ENCODE results near the gene GTPBP10. TPM values are rescaled to one million over a fixed set of nuclear protein-coding genes. Genes with fewer than 3 reads are reported as not detected.

Gene GTPBP10
- total RNA-seq, 1 experiment from 2014 or later = 23.3 TPM

DNA sequence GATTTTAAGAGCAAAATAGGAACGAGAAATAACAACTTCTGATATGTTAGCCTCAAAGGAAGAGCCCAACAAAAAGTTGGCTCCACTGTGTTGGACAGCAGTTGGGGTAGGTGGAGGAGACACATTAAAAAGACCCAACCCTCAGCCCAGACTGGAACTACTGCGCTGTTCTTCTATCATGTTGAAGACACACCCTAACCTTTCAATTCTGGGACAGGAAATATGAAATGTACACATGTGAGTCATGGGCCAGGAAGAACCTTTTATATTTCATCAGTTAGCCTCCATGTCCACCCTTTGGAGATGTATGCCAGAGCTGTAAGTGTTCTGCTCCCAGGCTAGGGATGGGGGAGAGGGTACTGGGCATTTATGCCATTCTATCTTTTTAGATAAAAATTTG lies 78.9 kb downstream of the GTPBP10 start:
- Mint-ChIP-seq H3K27ac (no peak overlapping the region), H3K4me1 (peaks cover 0 to 2% of the 10 kb centered on the region in 2 experiments; a peak in 2 of 4 replicates), H3K27me3 (ENCODE audit: low read depth) (no peaks in the 10 kb centered on the region), H3K36me3 (ENCODE audit: insufficient read depth in 1 of 3, low read depth in 3 of 3) (peaks cover 5 to 13% (median 7%) of the 10 kb centered on the region in 3 experiments; a peak in 6 of 7 replicates), H3K4me3 (no peak overlapping the region), H3K9me3 (peaks cover 5 to 13% of the 10 kb centered on the region in 2 experiments; a peak in 4 of 5 replicates)
- no peaks in the 10 kb centered on the region for H3K79me2 ChIP-seq (ENCODE audit: insufficient read depth, low read length)
- H2BK120ac ChIP-seq (ENCODE audit: low read depth, low read length, poor library complexity, severe bottlenecking) = no peak overlapping the region
- H2AFZ ChIP-seq (ENCODE audit: low read length) = no peak overlapping the region
- no peaks in the 10 kb centered on the region for H3K27me3 ChIP-seq (ENCODE audit: insufficient read depth, low read length)
- H3K27ac ChIP-seq (ENCODE audit: insufficient read length, low read depth, low read length) = no peak overlapping the region
- H3K14ac ChIP-seq (ENCODE audit: insufficient read depth, low read length) = no peak overlapping the region
- no peak overlapping the region for H3K56ac ChIP-seq (ENCODE audit: insufficient read length, low read depth, low read length)
- H3K18ac ChIP-seq (ENCODE audit: insufficient read length, low read depth, low read length) = no peak overlapping the region
- no peak overlapping the region for H4K91ac ChIP-seq (ENCODE audit: insufficient read length, low read depth, low read length)
- no peak overlapping the region for H2AK5ac ChIP-seq (ENCODE audit: insufficient read length, low read length)
- H3T11ph ChIP-seq (ENCODE audit: low read length) = no peak overlapping the region
- H3K79me1 ChIP-seq (ENCODE audit: insufficient read depth, low read depth, low read length, poor library complexity, severe bottlenecking) = no peaks in the 10 kb centered on the region
- no peak overlapping the region for H3K4ac ChIP-seq (ENCODE audit: low read depth, low read length)
- no peak overlapping the region for H3K4me2 ChIP-seq (ENCODE audit: insufficient read depth, insufficient read length, low read length)
- H3K9ac ChIP-seq (ENCODE audit: extremely low read depth, insufficient read length, low read length) = no peak overlapping the region
- H3K23me2 ChIP-seq (ENCODE audit: insufficient read length, low read depth, low read length, poor library complexity, severe bottlenecking) = no peaks in the 10 kb centered on the region
- no peak overlapping the region for H2BK15ac ChIP-seq (ENCODE audit: low read depth, low read length)
- DNase-seq = no peak
- no peak overlapping the region for H3K23ac ChIP-seq (ENCODE audit: insufficient read length, low read depth, low read length)
- no CpG with 5 or more reads among the region's 2 CpGs for WGBS (ENCODE audit: extremely low coverage, insufficient read length, low lambda C conversion rate)
- H3K9me3 ChIP-seq (ENCODE audit: control insufficient read depth, low read depth, low read length) = peaks cover 4% of the 10 kb centered on the region
- H4K8ac ChIP-seq (replicated peaks; ENCODE audit: insufficient read length, low read depth, low read length) = no peak overlapping the region
- no peak overlapping the region for H4K5ac ChIP-seq (ENCODE audit: insufficient read length, low read depth, low read length)
- no peak overlapping the region for H2BK12ac ChIP-seq (ENCODE audit: insufficient read length, low read depth, low read length)
- no peaks in the 10 kb centered on the region for H4K20me1 ChIP-seq (ENCODE audit: control insufficient read depth, insufficient read depth, insufficient read length)
- H2BK20ac ChIP-seq (ENCODE audit: low read depth, low read length, poor library complexity, severe bottlenecking) = no peak overlapping the region
- TF ChIP-seq, protein P1, sequence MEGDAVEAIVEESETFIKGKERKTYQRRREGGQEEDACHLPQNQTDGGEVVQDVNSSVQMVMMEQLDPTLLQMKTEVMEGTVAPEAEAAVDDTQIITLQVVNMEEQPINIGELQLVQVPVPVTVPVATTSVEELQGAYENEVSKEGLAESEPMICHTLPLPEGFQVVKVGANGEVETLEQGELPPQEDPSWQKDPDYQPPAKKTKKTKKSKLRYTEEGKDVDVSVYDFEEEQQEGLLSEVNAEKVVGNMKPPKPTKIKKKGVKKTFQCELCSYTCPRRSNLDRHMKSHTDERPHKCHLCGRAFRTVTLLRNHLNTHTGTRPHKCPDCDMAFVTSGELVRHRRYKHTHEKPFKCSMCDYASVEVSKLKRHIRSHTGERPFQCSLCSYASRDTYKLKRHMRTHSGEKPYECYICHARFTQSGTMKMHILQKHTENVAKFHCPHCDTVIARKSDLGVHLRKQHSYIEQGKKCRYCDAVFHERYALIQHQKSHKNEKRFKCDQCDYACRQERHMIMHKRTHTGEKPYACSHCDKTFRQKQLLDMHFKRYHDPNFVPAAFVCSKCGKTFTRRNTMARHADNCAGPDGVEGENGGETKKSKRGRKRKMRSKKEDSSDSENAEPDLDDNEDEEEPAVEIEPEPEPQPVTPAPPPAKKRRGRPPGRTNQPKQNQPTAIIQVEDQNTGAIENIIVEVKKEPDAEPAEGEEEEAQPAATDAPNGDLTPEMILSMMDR (conservative IDR thresholded peaks at IDR 0.05) = no peak
- no peaks in the 10 kb centered on the region for H3K4me1 ChIP-seq (ENCODE audit: insufficient read depth, low read length)
- H2BK5ac ChIP-seq (ENCODE audit: insufficient read length, low read length) = no peak overlapping the region
